Mesodermal cell (in vitro differentiated cells): Measurements from ENCODE around the gene SUMO1.
"Not testable (repeated sequence)": the region's sequence is repeated elsewhere in the genome, so short reads cannot be mapped to it uniquely, and the experiment has no call there.

Experiments used
- H3K27ac ChIP-seq: 2 replicates; pipeline ENCODE4 v1.7.0; 2013; ENCODE audit warnings: mild to moderate bottlenecking, low read depth, low read length, moderate library complexity; ENCODE audit not compliant: severe bottlenecking
- H3K36me3 ChIP-seq: 2 replicates; pipeline ENCODE4 v1.7.1; 2013; ENCODE audit warnings: mild to moderate bottlenecking, low read length, moderate library complexity; ENCODE audit not compliant: control insufficient read depth, insufficient read depth
- H3K4me1 ChIP-seq: one replicate; pipeline ENCODE4 v1.7.1; 2013; ENCODE audit warnings: mild to moderate bottlenecking, low read length; ENCODE audit not compliant: insufficient read depth, control insufficient read depth, poor library complexity, severe bottlenecking
- H3K4me3 ChIP-seq: 2 replicates; pipeline ENCODE4 v1.7.0; 2013; ENCODE audit warnings: low read length, control low read depth, mild to moderate bottlenecking; ENCODE audit not compliant: insufficient read depth, poor library complexity, severe bottlenecking; ENCODE audit errors: extremely low read depth
- H3K9me3 ChIP-seq: 2 replicates; pipeline ENCODE4 v1.7.1; 2013; ENCODE audit warnings: mild to moderate bottlenecking, low read length, moderate library complexity; ENCODE audit not compliant: control insufficient read depth
- WGBS, 2 experiments: methylation state at CpG; one replicate each; pipeline ENCODE4 v1.1.5; 2013; ENCODE audit warnings: missing lambda C conversion rate in 2 of 2; ENCODE audit not compliant: insufficient coverage in 2 of 2; 5-methylcytosine and 5-hydroxymethylcytosine counted together

SUMO1 gene

DNA sequence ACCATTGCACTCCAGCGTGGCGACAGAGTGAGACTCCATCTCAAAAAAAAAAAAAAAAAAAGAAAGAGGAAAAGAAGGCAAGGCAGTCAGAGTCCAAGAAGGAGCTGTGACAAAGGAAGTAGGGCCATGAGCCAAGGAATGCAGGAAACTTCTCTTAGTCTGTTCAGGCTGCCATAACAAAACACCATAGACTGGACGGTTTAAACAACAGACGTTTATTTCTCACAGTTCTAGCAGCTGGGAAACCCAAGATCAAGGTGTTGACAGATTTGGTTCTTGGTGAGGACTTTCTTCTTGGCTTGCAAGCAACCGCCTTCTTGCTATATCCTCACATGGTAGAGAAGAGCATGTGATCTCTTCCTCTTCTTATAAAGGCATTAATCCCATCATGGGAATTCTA, 13.1 kb upstream of the SUMO1 start:
- no peaks in the 10 kb centered on the region for H3K36me3 ChIP-seq
- H3K9me3 ChIP-seq = no peaks in the 10 kb centered on the region
- H3K4me3 ChIP-seq = no peak overlapping the region
- H3K4me1 ChIP-seq = no peaks in the 10 kb centered on the region
- H3K27ac ChIP-seq = no peak overlapping the region
- 100% methylated on average over 2 of the region's 5 CpGs; no CpG with 5 or more reads in 1 of the 2 experiments for WGBS, 2 experiments

DNA sequence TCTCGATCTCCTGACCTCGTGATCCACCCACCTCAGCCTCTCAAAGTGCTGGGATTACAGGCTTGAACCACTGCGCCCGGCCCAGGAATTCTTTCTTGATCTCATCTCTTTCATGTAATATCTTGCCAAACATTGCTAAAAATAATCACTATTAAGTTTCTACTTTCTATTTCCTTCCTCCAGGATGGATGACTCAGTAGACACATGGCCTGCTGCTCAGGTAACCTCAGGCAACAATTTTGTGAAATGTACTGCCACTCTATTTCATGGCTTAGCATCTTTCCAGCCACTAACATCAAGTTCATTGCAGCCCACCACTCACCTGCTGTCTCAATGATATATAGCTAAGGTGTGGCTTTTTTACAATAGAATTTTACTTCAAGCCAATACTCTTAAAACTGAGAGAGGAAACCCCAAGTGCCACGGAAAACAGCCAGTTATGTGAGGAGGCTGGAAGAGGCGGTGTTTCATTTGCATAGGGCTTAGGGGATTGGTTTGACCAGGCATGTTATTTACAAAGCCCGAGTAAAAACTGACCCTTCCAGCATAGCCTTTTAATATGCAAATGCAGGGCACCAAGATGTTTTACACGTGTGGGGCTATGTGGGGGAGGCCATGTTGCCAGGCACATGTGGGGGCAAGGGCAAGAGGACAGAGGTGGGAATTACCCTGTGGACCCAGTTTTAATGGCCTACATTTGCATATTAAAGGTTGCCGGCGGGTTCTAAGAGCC, 11.3 kb upstream of the SUMO1 start:
- WGBS, 2 experiments = 48 to 69% methylated on average over 7 to 9 of the region's 10 CpGs
- Histone ChIP-seq H3K4me1 (no peaks in the 10 kb centered on the region), H3K9me3 (no peaks in the 10 kb centered on the region), H3K4me3 (no peak overlapping the region), H3K27ac (no peak overlapping the region), H3K36me3 (no peaks in the 10 kb centered on the region)

DNA sequence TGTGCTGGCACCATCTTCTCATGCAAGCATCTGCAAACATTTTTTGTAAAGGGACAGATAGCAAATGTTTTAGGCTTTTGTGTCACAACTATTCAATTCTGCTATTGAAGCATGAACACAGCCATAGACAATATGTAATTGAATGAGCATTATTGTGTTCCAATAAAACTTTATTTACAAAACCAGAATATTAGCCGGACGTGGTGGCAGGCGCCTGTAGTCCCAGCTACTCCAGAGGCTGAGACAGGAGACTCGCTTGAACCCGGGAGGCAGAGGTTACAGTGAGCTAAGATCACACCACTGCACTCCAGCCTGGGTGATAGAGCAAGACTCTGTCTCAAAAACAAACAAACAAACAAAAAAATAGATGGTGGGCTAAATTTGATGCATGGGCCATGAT, 9.3 kb upstream of the SUMO1 start:
- not testable (repeated sequence) for H3K36me3 ChIP-seq, H3K27ac ChIP-seq, H3K4me1 ChIP-seq, H3K4me3 ChIP-seq, H3K9me3 ChIP-seq
- WGBS, 2 experiments = 87 to 100% methylated on average over 3 to 5 of the region's 5 CpGs

DNA sequence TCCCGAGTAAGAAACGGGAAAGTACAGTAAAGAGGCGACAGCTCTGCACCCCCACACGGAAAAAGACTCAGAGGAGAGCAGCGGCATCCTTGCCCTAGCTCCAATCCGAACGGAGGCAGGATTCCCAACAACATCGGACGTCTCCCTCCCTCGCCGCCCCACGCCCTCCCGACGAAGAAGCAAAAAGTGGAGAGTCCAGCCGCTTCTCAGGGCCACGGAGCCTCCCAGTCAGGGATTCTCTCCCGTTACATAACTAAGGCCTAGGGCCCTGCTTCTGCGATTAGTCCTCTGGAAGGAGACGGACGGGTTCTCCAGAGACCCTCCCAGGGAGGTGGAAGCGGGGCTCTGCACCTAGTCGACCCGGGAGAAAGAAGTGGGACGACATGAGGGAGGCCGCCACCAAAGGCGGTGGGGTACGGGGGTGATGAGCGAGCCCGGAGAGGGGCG, 587 bp downstream of the SUMO1 start:
- H3K4me1 ChIP-seq = peaks cover 4% of the 10 kb centered on the region
- peak overlapping the region; percentile 95 for H3K4me3 ChIP-seq
- peaks cover 10% of the 10 kb centered on the region for H3K36me3 ChIP-seq
- WGBS, 2 experiments = 0 to 1% methylated on average over 23 to 24 of the region's 30 CpGs
- no peaks in the 10 kb centered on the region for H3K9me3 ChIP-seq
- peak overlapping the region; percentile 75 for H3K27ac ChIP-seq

DNA sequence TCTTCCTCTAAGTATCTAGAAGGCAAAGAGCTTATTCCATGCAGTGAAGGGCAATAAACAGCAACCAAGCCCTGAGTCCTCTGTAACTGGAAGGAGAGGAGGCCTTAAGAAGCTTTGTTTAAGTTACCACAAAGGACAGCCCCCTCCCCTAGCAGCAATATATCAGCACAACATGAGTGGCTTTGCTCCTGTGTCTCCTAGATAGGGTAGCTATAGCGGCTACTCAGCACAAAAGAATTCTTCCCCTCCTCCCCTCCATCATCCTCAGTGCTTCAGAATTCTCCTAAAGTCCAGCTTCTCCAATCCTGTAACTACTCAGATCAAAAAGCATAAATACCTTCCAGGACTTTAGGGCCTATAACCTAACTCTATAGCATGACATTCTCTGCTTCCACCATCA, 16.5 kb downstream of the SUMO1 start:
- 31 to 33% methylated on average over 1 of the region's 1 CpG for WGBS, 2 experiments
- Histone ChIP-seq H3K36me3 (peaks cover 55% of the 10 kb centered on the region), H3K4me3 (no peak overlapping the region), H3K27ac (peak overlapping the region; percentile 65), H3K4me1 (peaks cover 12% of the 10 kb centered on the region), H3K9me3 (no peaks in the 10 kb centered on the region)

DNA sequence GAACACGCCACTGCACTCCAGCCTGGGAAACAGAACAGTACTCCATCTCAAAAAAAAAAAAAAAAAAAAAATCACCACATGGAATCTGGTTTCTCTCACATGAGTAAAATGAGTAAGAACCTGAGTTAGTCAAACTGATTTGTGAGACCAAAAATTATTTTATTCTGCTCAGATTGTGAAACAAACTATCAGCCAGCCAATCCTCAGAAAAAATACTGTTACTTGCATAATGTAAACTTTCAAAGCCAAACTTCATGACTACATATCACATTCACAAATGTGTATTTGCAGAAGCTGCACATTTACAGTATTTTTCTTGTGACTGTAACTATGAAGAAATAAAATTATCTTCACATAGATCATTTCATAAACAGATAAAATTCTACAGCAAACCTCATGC, 23.2 kb downstream of the SUMO1 start:
- no CpG with 5 or more reads among the region's 1 CpG for WGBS, 2 experiments
- no peaks in the 10 kb centered on the region for H3K9me3 ChIP-seq
- no peak overlapping the region for H3K27ac ChIP-seq
- H3K4me3 ChIP-seq = no peak overlapping the region
- H3K4me1 ChIP-seq = no peaks in the 10 kb centered on the region
- H3K36me3 ChIP-seq = peaks cover 75% of the 10 kb centered on the region

DNA sequence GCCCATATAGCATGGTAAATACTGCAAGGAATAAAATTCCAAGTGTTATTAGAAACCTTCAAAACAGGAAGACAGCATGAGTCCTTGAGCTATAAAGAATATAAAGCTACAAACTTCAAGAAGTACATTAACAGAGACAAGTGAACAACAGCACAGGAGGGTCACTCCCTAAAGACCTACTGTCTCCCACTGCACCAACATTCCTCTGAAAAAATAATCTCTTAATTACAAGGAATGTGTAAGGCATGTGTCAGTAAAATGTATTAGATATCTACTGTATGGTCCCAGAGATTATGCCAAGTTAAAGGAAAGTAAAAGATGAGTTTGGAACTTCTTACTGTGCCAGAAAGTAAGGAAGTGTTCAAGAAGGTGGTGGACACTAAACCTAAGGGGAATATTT, 29.9 kb downstream of the SUMO1 start:
- Histone ChIP-seq H3K4me1 (no peaks in the 10 kb centered on the region), H3K9me3 (no peaks in the 10 kb centered on the region), H3K36me3 (peaks cover 59% of the 10 kb centered on the region), H3K4me3 (no peak overlapping the region), H3K27ac (no peak overlapping the region)

DNA sequence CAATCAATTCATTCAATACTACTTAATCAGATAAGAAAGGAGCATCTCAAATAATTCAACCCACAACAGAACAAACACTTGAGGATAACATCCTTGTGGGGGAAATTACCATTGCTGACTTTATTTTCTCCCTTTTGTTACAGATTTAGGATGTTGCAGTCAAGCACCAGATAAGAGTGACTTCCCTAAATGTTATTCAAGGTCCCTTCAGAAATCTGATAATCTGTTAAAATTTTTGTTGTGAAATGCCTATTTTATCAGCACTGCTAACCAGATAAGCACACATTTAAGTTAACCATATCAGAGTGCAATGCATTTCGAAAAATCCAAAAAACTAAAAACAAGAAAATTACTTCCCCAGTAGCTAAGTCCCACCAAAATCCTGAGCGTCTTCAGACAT, 33.5 kb downstream of the SUMO1 start:
- 94 to 100% methylated on average over 1 to 2 of the region's 2 CpGs for WGBS, 2 experiments
- Histone ChIP-seq H3K36me3 (peaks cover 45% of the 10 kb centered on the region), H3K4me1 (no peaks in the 10 kb centered on the region), H3K9me3 (no peaks in the 10 kb centered on the region), H3K27ac (no peak overlapping the region), H3K4me3 (no peak overlapping the region)

DNA sequence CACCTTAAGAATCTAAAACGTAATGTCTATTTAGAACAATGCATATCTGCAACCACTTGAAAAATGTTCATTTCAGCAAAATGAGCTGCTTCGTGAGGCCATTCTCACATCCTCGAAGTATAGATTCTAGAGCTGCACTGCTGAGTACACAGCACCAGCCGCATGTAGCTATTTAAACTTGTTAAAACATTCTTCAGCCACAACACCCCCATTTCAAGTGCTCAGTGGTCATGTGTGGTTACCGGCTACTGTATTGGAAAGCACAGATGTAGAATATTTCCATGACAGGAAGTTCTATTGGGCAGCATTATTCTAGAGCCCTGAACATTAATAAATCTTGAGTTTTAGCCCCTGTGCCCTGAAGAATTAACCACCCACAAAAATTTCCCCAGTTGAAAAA, 35.0 kb downstream of the SUMO1 start:
- Histone ChIP-seq H3K27ac (no peak overlapping the region), H3K4me3 (no peak overlapping the region), H3K36me3 (peaks cover 35% of the 10 kb centered on the region), H3K4me1 (no peaks in the 10 kb centered on the region), H3K9me3 (no peaks in the 10 kb centered on the region)
- 100% methylated on average over 2 to 3 of the region's 5 CpGs for WGBS, 2 experiments

DNA sequence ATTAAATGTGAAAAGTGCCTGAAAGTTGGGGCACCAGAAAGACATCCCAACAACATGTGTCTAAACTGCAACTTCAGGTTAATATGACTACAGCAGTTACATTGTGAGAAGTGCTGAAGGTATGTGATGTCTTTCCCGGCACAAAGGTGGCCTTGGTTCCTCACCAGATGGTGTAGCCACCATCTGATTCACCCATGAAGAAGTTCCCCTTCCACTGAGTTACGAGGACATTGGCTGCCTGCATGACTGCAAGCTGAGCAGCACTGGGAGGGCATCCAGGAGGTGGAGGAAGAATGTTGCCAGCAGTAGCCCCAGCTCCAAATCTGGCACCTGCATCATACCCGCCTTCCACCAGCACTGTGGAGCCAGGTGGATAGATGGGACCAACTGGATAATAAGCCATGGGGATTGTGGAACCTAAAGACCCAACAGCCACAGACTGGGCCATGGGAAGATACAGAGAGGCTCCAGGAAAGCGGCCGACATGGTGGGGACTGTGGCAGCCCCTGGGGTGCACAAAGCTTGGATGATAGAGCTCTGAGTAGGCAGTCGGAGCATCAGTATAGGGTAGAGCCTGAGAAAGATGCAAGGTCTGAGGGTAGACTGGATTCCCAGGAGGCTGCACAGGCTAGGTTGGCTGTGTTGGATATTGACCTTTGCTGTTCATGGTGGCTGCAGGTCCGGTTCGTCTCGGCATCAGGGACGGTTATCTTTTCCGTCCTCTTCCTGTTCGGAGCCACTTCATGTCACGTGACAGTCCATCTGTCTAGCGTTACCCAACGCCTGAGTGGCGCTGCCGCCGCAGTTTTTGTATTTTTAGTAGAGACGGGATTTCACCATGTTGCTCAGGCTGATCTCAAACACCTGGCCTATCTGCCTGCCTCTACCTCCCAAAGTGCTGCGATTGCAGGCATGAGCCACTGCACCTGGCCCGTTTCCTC, 36.9 kb downstream of the SUMO1 start:
- Histone ChIP-seq H3K36me3 (peaks cover 26% of the 10 kb centered on the region), H3K4me1 (no peaks in the 10 kb centered on the region), H3K4me3 (no peak overlapping the region), H3K9me3 (no peaks in the 10 kb centered on the region), H3K27ac (no peak overlapping the region)
- WGBS, 2 experiments = 97 to 98% methylated on average over 11 to 13 of the region's 21 CpGs

DNA sequence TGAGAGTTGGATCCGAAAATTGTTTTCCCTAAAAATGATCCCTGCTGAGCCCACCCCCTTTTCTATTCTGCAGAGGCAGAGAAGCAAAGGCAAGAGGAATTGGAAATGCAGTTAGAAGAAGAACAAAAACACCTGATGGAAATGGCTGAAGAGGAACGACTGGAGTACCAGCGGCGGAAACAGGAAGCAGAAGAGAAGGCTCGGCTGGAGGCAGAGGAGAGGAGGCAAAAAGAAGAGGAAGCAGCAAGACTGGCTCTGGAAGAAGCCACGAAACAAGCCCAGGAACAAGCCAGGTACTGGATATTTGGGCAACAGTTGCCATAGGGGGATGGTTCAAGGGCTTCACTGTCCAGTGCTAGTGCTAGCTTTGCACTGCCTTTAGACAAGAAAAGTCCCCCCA, 41.7 kb downstream of the SUMO1 start:
- H3K4me3 ChIP-seq = no peak overlapping the region
- peaks cover 6% of the 10 kb centered on the region for H3K36me3 ChIP-seq
- WGBS, 2 experiments = 81 to 89% methylated on average over 4 to 6 of the region's 6 CpGs
- no peak overlapping the region for H3K27ac ChIP-seq
- no peaks in the 10 kb centered on the region for H3K9me3 ChIP-seq
- no peaks in the 10 kb centered on the region for H3K4me1 ChIP-seq
